AG08396 (cell line): ENCODE measurements around the gene TBC1D16.
"Not testable (repeated sequence)": the region's sequence is repeated elsewhere in the genome, so short reads cannot be mapped to it uniquely, and the experiment has no call there.

Source experiments
- DNase-seq: peaks from one replicate; pipeline ENCODE4 v3.0.0; 2012; ENCODE audit warnings: low spot score, mixed read lengths

Gene TBC1D16

DNA sequence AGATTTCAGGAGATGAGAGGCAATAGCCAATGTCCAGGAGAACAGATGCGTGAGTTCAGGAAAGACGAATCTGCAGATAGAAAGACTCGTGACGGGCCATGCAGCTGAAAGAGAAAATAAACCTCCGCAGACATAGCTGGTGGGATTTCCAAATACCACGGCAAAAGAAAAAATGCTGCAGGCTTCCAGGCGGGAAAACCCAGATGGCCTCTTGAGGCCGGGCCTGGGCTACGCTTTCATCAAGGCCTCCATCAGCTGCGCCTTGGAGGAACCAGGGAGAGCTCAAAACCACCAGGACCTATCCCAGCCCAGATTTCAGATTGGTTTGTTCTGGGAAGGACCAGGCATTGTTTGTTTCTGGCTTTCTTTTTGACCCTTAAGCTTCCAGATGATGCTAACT is 17.4 kb upstream of the TBC1D16 start:
- no peak for DNase-seq

- no peak for DNase-seq
Measured at GRCh38 chr17:80051681-80052080, 16.0 kb upstream of the TBC1D16 start.

- DNase-seq = no peak
Measured at GRCh38 chr17:80050706-80051105, 15.0 kb upstream of the TBC1D16 start.

DNA sequence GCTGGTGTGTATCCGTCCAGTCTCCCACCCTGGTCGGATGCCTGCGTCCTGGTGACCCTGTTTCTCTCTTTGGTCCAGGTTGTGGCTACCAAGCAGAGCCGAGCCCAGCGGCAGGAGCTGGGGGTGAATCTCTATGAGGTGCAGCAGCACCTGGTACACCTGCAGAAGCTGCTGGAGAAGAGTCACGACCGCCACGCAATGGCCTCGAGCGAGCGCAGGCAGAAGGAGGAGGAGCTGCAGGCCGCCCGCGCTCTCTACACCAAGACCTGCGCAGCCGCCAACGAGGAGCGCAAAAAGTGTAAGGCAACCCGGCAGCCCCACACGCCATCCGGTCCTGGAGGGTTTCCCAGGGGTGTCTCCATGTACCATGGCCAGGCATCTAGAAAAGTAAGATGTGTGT is 14.3 kb upstream of the TBC1D16 start:
- no peak for DNase-seq

DNA sequence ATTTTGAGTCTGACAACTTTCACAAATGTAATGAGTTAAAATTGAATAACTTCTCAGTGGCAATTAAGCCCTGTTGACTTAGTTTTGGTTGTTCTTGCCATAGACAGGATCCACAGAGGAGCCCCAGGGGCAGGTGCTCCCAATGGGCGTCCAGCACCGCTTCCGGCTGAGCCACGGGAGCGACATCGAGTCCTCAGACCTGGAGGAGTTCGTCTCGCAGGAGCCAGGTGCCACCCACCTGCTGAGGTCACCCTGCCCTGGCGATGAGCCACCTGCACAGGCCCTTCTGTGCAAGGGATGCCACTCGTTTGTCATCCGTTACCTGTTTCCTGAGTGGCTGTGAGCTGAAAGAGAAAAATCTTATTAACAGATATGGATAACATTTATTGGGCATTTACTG is 11.5 kb upstream of the TBC1D16 start:
- DNase-seq = no peak

DNA sequence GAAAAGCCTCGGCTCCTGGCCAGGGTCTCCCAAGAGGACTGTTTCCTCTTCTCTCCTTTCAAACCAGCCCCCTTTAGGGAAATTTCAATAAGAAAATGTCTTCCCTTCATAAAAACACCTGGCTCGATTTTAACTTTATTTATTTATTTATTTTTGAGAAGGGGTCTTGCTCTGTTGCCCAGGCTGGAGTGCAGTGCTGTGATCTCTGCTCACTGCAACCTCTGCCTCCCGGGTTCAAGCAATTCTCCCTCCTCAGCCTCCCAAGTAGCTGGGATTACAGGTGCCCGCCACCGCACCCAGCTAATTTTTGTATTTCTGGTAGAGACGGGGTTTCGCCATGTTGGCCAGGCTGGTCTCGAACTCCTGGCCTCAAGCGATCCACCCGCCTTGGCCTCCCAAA is 11.0 kb upstream of the TBC1D16 start:
- not testable (repeated sequence) for DNase-seq

DNA sequence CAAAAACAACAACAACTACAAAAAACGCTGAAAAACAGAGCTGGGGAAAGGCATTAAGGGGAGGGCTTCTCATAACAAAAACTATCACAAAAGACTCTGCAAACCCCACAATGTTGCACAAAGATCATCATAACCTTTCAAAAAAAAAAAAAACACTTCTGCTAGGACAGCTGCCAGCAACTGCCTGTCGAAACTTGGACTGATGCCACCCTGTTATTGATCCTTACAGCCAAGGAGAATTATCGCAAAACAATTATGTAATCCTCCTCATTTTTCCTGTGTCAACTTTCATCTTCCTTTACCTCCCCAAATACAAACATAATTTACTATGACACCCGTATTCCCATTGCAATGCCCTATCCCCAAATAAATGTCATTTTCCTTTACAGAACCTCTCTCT is 10.0 kb upstream of the TBC1D16 start:
- DNase-seq = no peak

DNA sequence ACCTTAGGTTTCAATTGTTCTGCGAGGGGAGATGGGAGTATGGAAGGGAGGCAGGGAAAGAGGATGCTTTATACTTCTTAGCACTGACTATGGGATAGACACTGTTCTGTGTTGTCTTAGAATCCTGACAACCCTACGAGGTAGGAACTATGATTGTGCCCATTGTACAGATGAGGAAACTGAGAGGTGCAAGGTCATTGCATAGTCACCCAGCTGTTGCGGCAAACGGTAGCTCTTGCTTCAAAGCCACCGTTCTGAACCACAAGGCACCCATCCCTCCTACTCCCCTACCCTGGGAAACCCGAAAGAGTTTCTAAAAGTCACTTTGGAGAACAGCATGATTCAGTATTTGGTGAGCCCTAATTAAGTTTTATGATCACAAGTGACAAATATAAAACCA is 8.3 kb upstream of the TBC1D16 start:
- DNase-seq = no peak

GRCh38 chr17:80036715-80037477 is 1.2 kb upstream of the TBC1D16 start:
- DNase-seq = peak; percentile 69

GRCh38 chr17:80035937-80036714 is 454 bp upstream of the TBC1D16 start, which contains the start of gene CCDC40:
CCDC40 (plus strand) TSS chr17:80036642; CDS start chr17:80036663, 21 bp downstream.
- DNase-seq = peak; percentile 97

DNA sequence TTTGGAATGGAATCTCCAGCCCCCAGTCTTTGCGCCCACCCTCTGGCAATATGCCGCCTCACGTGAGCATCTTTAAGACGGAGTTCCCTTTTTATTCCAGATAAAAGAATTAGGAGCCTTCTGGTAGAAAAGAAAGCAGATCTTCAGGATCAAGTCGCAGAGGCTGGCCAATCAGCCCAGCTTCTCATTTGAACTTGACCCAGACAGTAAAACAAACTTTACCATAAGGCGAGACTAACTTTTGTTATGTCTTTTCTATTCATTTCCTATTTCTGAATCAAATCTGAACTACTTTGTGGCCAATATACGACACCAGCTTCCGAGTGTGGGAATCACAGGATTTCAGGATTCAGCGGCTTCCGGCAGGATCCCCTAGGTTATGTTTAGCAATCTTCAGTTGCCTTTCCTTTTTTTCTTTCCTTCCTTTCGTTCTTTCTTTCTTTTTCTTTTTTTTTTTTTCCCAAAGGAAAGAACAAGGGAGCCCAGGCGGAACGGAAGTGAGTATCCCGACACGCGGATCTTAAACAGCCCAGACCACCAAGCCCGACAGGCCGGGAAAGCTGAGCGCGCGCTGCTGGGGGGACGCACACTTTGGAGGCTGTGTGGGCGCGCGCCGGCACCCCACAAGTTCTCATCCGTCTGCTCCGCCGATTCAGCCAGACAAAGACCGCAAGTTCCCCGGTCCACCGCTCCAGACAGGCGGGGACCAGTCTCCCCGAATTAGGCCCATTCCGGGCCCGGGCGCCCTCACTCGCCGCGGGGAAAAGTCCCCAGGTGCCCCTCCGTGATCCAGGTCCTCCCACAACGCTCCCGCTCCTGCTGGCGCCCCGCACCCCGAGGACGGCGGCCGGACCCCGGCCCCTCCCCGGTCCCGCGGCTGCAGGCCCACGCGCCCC is 633 bp downstream of the TBC1D16 start:
- peak; percentile 58 for DNase-seq

DNA sequence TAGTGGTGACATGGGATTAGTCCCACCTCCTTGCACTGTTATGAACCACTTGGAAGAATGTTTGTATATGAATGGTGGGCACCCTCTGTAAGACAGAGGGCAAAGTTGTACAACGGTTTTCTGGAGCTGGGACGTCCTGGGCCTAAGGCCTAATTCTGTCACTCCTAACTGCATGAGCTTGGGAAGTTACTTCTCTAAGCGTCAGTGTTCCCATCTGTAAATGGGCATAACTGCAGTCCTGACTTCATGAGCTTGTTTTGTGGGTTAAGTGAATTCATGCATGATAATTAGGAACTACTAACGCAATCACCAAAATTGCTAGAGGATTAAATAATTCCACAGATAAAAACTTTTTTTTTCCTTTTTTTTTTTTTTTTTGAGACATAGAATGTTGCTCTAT is 1.8 kb downstream of the TBC1D16 start:
- no peak for DNase-seq

DNA sequence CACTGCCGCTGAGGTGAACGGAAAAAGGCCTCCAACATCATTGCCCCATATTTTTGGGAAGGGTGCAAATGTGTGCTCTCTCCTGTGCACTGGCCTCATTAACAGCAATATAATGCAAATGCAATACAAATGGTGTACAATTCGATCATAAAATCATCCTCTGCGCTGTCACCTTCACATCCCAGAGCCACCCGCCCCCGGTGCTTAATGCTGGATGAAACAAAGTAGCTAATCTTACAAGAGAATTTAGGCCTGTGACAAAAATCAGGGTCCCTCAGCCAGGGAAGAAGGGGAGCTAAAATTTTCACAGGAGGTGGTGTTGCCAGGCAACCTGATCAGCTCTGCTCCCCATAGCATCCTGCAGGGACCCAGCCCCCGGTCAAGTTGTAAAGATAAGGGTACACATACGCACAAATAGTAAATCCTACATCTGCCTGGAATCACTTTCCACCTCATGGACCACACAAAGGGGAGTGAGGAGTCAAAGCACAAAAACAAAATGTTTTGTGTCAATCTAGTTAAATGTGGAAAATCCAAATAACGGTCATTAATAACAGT is 3.0 kb downstream of the TBC1D16 start:
- DNase-seq = no peak

DNA sequence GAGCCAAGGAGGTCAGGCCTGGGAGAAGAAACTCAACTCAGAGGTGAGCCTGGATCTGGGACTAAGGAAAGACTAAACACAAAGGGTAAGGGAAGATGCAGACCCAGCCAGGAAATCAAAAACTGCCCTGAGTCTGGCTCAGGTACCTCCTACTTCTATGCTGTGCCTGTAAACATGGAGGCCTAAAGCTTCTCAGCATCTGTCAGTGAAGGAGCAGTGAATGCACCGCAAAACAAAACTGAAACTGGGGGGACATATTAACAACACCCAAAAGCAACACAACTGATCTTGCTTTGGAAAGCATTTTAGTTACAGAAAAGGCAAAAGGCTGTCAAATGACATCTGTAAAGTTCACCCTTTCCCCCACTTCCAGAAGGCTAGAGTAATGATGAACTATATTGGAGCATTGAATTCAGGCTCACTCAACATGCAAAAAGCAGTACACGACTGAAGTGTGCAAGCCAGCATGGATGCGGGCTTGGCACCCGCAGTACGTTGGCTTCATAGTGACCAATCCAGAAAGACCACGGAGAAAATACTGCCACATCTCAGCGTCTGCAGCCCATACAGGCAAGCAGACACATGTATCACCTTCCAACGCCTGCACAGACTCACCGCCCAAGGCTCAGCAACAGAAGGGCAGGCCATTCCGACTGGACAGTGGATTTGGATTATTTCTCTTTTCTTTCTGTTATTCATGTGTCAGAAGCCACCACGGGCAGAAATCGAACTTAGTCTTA is 3.8 kb downstream of the TBC1D16 start:
- DNase-seq = no peak

DNA sequence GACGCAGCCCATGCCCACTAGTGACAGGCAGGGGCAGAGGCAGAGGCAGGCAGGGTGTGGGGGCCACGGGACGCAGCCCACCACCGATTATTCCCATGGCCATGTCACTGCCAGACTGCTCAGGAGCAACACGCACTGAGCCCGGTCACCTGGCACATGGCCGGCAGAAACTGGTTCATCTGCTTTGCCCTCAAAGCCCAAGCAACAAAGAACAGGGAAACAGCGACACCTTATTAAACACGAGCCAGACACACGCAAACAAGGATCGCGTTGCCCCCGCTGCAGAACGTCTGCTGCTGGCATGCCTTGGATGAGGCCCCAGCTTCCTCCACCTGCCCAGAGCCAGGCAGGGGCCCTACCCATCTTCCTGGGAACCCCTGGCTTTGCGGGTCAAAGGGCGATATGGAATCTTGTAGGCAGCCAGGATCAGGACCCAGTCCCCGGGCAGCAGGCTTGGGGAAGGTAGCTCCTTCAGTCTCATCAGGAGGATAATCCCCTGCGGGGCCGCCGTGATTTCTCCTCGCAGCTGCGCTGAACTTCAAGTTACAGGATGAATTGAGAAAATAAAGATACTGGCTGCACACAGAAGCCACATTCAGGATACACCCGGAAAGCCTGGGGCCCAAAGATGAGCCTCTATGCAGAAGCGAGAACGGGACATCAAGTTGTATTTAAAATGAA is 4.8 kb downstream of the TBC1D16 start:
- DNase-seq = no peak

- DNase-seq = peak; percentile 86
Measured at GRCh38 chr17:80029258-80029974, 6.3 kb downstream of the TBC1D16 start.

DNA sequence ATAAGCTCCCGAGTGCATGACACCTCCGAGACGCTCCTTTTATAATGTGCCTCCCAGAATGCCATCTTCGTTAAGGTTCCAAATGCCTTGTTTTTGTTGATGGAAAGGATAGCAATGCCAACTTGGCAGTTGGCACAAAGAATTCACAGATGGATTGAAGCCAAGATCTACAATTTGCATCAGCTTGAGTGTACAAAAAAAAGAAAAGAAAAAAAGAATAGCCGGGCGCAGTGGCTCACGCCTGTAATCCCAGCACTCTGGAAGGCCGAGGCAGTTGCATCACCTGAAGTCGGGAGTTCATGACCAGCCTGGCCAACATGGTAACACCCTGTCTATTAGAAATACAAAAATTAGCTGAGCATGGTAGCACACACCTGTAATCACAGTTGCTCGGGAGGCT is 7.6 kb downstream of the TBC1D16 start:
- no peak for DNase-seq

DNA sequence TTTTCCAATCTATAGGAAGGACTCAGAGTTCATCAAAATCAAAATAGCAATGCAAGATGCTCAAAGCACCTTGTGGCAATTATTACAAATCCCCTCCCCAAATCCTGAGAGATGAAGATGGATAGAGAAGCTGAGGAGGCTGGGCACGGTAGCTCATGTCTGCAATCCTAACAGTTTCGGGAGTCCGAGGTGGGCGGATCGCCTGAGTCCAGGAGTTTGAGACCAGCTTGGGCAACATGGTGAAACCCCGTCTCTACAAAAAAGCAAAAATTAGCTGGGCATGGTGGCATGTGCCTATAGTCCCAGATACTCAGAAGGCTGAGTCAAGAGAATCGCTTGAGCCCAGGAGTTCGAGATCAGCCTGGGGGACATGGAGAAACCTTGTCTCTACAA is 8.6 kb downstream of the TBC1D16 start:
- DNase-seq = no peak

- no peak for DNase-seq
Measured at GRCh38 chr17:80026359-80027042, 9.2 kb downstream of the TBC1D16 start.

DNA sequence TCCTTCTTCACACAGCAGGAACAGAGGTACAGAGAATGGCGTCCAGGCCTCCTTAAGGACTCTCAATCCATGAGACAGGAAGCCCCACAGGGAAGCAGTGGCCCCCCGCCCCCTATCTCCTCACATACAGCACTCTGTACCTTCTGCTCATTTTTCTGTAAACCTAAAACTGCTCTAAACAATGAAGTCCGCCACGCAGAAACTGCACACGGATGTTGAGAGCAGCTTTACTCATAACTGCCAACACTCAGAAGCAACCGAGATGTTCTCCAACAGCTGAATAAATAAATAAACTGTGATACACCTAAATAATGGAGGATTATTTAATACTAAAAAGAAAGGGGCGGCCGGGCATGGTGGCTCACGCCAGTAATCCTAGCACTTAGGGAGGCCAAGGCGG is 9.9 kb downstream of the TBC1D16 start:
- DNase-seq = no peak
